Colonic mucosa (tissue), 4 donors: Measurements from ENCODE around the gene PRPF8. TPM values are rescaled to one million over a fixed set of nuclear protein-coding genes. Genes with fewer than 3 reads are reported as not detected.

Experiments
- DNase-seq: peaks from one replicate; pipeline ENCODE4 v3.0.0-alpha.2; 2020
- H3K27ac ChIP-seq: fragments of 200-600 bp; one replicate; pipeline ENCODE4 v1.8.0; 2021
- H3K27me3 ChIP-seq: fragments of 200-600 bp; one replicate; pipeline ENCODE4 v1.8.0; 2021
- H3K36me3 ChIP-seq: fragments of 200-600 bp; one replicate; pipeline ENCODE4 v1.8.0; 2021
- H3K4me1 ChIP-seq: fragments of 200-600 bp; one replicate; pipeline ENCODE4 v1.8.0; 2021; ENCODE audit warnings: mild to moderate bottlenecking
- H3K4me3 ChIP-seq: fragments of 200-600 bp; one replicate; pipeline ENCODE4 v1.8.0; 2021
- H3K9ac ChIP-seq, 2 donors: one replicate each; pipeline ENCODE4 v1.7.0; 2013; ENCODE audit warnings: control low read depth in 2 of 2, low read depth in 2 of 2, low read length in 2 of 2
- H3K9me3 ChIP-seq: fragments of 200-600 bp; one replicate; pipeline ENCODE4 v1.8.0; 2021
- intact Hi-C: fragments of 100-400 bp; cut with DNase I; formaldehyde crosslinking; loops from one replicate; pipeline ENCODE4 v1.14.1; 2022
- total RNA-seq, 2 donors: library from RNA; stranded (reverse); fragmentation: NEBNext Ultra II Directional in 1 of 2; extraction: Animal tissue kit (Norgen Biotek cat#: 25700) in 1 of 2; gene quantifications; one replicate each; pipeline ENCODE4 v1.2.1, GENCODE V29; 2021
- TF ChIP-seq, protein P1 (sequence below): fragments of 200-600 bp; IDR thresholded peaks from one replicate; pipeline ENCODE4 v1.8.0; 2022; ENCODE audit warnings: antibody characterized with exemption, mild to moderate bottlenecking
- donor health status: healthy.
- donor health status: DM: no; HTN: no; CAD: no.
- donor health status: DM: no; HTN: no; CAD: no.

The PRPF8 gene
- total RNA-seq, 2 donors from 2014 or later, result 172 to 292 TPM

DNA sequence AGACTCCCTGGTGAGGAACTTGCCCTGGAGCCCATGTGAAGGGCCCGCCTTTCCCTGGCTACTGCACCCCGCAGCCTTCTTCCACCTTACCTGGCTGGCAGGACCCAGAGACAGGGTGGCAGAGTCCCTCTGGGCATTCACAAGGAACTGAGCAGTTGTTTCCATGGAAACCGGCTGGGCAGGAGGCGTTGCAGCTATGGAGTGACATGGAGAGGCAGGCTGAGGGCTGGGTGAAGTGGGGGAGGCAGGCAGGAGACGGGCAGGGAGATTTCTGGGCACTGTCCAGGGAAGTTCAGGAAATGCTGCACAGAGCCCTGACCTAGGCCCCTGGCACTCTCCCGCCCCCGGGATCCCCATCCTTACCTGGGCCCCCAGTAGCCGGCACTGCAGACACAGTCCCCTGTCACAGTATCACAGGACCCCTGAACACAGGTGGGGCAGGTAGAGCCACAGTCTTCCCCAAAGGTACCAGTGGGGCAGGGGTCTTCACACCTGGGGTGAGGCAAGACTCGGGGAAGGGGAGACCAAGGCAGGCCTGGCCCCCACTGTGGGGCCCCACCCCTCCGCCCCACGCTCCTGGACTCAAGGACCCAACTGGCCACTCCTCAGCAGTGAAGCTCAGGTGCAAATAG lies 45.0 kb downstream of the PRPF8 start:
- no peaks in the 10 kb centered on the region for H3K27me3 ChIP-seq
- no peaks in the 10 kb centered on the region for H3K36me3 ChIP-seq
- intact Hi-C loops, result no loop called here
- no peaks in the 10 kb centered on the region for H3K4me1 ChIP-seq
- H3K9ac ChIP-seq, result no peak overlapping the region
- TF ChIP-seq, protein P1, sequence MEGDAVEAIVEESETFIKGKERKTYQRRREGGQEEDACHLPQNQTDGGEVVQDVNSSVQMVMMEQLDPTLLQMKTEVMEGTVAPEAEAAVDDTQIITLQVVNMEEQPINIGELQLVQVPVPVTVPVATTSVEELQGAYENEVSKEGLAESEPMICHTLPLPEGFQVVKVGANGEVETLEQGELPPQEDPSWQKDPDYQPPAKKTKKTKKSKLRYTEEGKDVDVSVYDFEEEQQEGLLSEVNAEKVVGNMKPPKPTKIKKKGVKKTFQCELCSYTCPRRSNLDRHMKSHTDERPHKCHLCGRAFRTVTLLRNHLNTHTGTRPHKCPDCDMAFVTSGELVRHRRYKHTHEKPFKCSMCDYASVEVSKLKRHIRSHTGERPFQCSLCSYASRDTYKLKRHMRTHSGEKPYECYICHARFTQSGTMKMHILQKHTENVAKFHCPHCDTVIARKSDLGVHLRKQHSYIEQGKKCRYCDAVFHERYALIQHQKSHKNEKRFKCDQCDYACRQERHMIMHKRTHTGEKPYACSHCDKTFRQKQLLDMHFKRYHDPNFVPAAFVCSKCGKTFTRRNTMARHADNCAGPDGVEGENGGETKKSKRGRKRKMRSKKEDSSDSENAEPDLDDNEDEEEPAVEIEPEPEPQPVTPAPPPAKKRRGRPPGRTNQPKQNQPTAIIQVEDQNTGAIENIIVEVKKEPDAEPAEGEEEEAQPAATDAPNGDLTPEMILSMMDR, result no peak
- H3K27ac ChIP-seq, result no peak overlapping the region
- DNase-seq, result no peak
- no peaks in the 10 kb centered on the region for H3K9me3 ChIP-seq
- no peak overlapping the region for H3K4me3 ChIP-seq

DNA sequence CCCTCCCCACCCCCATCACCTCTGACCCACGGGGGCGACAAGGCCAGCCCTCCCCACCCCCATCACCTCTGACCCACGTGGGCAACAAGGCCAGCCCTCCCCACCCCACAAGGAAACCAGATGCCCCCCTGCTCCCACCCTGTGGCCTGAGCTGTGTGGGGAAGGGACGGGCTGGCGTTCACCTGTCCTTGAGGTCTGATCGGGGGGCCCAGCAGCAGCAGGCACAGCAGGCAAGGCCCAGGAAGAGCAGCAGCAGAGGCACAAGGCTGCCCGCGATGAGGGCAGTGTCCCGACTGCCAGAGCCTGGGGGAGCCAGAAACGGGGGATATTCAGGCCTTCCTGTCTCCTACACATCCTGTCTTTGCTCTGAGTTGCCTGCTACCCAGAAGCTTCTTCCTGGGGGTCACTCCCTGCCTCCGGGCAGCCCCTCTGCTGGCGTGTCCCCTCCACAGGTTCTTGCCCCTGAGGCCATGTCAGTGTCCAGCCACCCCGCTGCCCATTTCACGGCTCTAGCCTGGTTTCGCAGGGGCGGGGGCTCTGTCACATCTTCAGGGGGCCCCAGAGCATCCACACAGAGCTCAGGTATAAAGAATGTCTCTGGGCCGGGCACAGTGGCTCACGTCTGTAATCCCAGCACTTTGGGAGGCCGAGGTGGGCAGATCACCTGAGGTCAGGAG lies 45.9 kb downstream of the PRPF8 start:
- no peaks in the 10 kb centered on the region for H3K9me3 ChIP-seq
- no peaks in the 10 kb centered on the region for H3K4me1 ChIP-seq
- TF ChIP-seq, protein P1, result no peak
- no peak overlapping the region for H3K4me3 ChIP-seq
- intact Hi-C loops, result no loop called here
- H3K27ac ChIP-seq, result no peak overlapping the region
- no peak for DNase-seq
- H3K9ac ChIP-seq, result no peak overlapping the region
- H3K36me3 ChIP-seq, result no peaks in the 10 kb centered on the region
- no peaks in the 10 kb centered on the region for H3K27me3 ChIP-seq

DNA sequence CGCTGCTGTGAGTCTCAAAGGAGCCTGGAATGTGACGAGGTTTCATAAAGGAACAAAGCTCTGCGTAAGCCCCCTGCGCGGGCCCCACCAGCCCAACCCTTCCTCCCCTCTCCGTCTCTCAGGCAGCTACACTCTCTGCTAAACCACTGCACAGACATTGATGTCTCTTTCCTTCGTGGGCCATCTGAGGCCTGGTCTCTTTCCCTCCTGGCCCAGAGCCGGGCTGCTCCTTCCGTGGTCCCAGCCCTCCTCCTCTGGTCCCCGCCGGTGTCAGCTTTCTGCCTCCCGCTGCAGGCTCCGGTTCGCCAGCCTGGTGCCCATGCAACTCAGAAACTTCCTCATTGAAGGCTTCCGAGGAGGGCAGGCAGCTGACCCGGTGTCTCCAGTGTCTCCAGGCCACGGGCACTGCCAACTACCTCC lies 46.5 kb downstream of the PRPF8 start:
- intact Hi-C loops, result no loop called here
- Histone ChIP-seq H3K27me3 (no peaks in the 10 kb centered on the region), H3K9me3 (no peaks in the 10 kb centered on the region), H3K4me3 (no peak overlapping the region), H3K36me3 (no peaks in the 10 kb centered on the region), H3K9ac (no peak overlapping the region), H3K27ac (no peak overlapping the region), H3K4me1 (no peaks in the 10 kb centered on the region)
- DNase-seq, result no peak
- TF ChIP-seq, protein P1, result no peak

DNA sequence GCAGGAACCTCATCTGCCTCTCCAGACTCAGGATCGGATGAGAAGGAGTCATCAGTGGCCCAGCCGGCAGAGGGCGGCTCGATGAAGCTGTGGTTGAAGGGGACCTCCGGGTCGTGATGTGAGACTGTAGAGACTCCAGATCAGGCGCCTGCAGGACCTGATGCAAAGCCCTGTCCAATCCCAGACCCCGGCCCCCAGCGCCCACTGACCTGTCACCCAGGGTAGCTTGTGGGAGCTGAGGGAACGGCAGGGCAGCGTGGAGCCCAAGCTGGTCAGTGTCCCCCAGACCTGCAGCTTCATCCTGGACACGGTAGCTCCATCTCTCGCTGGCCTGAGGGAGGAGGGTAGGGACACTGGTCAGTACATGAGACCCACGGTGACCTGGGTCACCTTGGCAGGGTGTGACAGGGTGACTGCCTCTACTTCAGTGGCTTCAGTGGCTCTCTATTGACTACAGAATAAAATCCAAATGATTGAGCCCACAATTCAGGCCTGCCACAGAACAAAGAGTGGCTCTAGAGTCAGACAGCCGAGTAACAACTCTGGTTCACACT lies 47.9 kb downstream of the PRPF8 start:
- TF ChIP-seq, protein P1, result no peak
- H3K4me1 ChIP-seq, result no peaks in the 10 kb centered on the region
- H3K4me3 ChIP-seq, result no peak overlapping the region
- no peak overlapping the region for H3K27ac ChIP-seq
- H3K9ac ChIP-seq, result no peak overlapping the region
- no peaks in the 10 kb centered on the region for H3K9me3 ChIP-seq
- no peak for DNase-seq
- no peaks in the 10 kb centered on the region for H3K36me3 ChIP-seq
- H3K27me3 ChIP-seq, result no peaks in the 10 kb centered on the region
- intact Hi-C loops, result no loop called here

DNA sequence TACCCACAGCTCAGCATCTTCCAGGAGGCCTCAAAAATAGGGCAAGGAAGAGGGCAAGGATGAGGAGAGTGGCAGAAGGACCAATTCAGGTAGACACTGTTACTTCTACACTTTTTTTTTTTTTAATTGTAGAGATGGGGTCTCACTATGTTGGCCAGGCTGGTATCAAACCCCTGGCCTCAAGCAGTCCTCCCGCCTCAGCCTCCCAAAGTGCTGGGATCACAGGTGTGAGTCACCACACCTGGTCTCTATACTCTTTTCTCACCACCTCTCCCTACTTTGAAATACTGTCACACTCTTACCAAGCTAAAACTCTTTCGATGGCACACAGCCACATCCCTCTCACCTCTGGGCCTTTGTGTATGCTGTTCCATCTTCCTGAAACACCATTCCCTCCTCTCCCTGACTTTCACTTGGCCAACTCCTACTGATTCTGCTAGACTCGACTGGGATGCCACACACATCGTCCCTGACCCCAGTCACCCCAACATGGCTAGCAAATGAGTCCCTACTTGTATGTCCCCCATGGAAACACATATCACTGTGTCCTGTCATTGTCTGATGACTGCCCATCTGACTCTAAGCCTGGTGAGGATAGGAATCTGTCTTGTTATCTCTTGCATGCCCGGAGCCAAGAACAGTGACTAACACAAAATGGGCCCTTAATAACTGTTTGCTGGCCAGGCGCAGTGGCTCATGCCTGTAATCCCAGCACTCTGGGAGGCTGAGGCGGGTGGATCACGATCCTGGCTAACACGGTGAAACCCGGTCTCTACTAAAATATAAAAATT lies 48.8 kb downstream of the PRPF8 start:
- intact Hi-C loops, result no loop called here

More for the DNA sequence above, 48.8 kb downstream of the PRPF8 start:
- H3K27me3 ChIP-seq, result no peaks in the 10 kb centered on the region
- no peak for DNase-seq
- TF ChIP-seq, protein P1, result no peak
- H3K27ac ChIP-seq, result no peak overlapping the region
- H3K9ac ChIP-seq, result no peak overlapping the region
- no peaks in the 10 kb centered on the region for H3K4me1 ChIP-seq
- no peak overlapping the region for H3K4me3 ChIP-seq
- H3K36me3 ChIP-seq, result no peaks in the 10 kb centered on the region
- H3K9me3 ChIP-seq, result no peaks in the 10 kb centered on the region
